Measurements from ENCODE around the gene COL6A2. TPM values are rescaled to one million over a fixed set of nuclear protein-coding genes. Genes with fewer than 3 reads are reported as not detected.
A peak's percentile ranks its signal among the peaks of the same experiment; 100 is the strongest.

COL6A2 gene
- total and polyA plus RNA-seq, 2 experiments from 2014 or later: 650 to 1,939 TPM

- no peaks in the 10 kb centered on the region for H3K9me3 ChIP-seq (ENCODE audit: low read depth)
- TF ChIP-seq EZH2phosphoT487 (IDR thresholded peaks at IDR 0.05; ENCODE audit: insufficient read depth, low read depth): no peak
- no peak for TF ChIP-seq EZH2 (IDR thresholded peaks at IDR 0.05; ENCODE audit: insufficient read depth, poor library complexity, severe bottlenecking)
- peak overlapping the region; percentile 86 for H3K27ac ChIP-seq
- 41 to 52% methylated on average over 10 of the region's 10 CpGs for WGBS, 2 experiments (ENCODE audit: low coverage in 1 of 2, low lambda C conversion rate in 2 of 2, missing lambda C conversion rate in 2 of 2)
- no peaks in the 10 kb centered on the region for H3K79me2 ChIP-seq (ENCODE audit: insufficient read depth)
- in situ Hi-C loops (cut with MboI): no loop called here
- H3K9me2 ChIP-seq (ENCODE audit: insufficient read depth): no peaks in the 10 kb centered on the region
- no peaks in the 10 kb centered on the region for H3K27me3 ChIP-seq (replicated peaks; ENCODE audit: insufficient read depth)
- DNase-seq: peak; percentile 43
- H4K20me1 ChIP-seq (ENCODE audit: insufficient read depth): no peaks in the 10 kb centered on the region
- H3K4me1 ChIP-seq (ENCODE audit: insufficient read depth): peaks cover 32% of the 10 kb centered on the region
- peak overlapping the region; percentile 61 for H3K4me2 ChIP-seq (ENCODE audit: unreplicated experiment)
- no peaks in the 10 kb centered on the region for H3K36me3 ChIP-seq (ENCODE audit: low read depth)
- H3F3A ChIP-seq (ENCODE audit: insufficient read depth): peaks cover 33% of the 10 kb centered on the region
- H2AFZ ChIP-seq: no peak overlapping the region
- H3K4me3 ChIP-seq: peak overlapping the region; percentile 24
- H3K9ac ChIP-seq: peak overlapping the region; percentile 72
These were observed 43.9 kb upstream of the COL6A2 start for GRCh38 chr21:46054031-46054430.

GRCh38 chr21:46054451-46054881, 43.4 kb upstream of the COL6A2 start:
- no peak for TF ChIP-seq EZH2phosphoT487 (IDR thresholded peaks at IDR 0.05; ENCODE audit: insufficient read depth, low read depth)
- TF ChIP-seq EZH2 (IDR thresholded peaks at IDR 0.05; ENCODE audit: insufficient read depth, poor library complexity, severe bottlenecking): no peak
- Histone ChIP-seq H3K27ac (peak overlapping the region; percentile 86), H3K4me1 (ENCODE audit: insufficient read depth) (peaks cover 31% of the 10 kb centered on the region), H3K27me3 (replicated peaks; ENCODE audit: insufficient read depth) (no peaks in the 10 kb centered on the region), H3K9me3 (ENCODE audit: low read depth) (no peaks in the 10 kb centered on the region), H3K9ac (peak overlapping the region; percentile 72), H3F3A (ENCODE audit: insufficient read depth) (peaks cover 33% of the 10 kb centered on the region), H3K4me2 (ENCODE audit: unreplicated experiment) (peak overlapping the region; percentile 61), H3K36me3 (ENCODE audit: low read depth) (no peaks in the 10 kb centered on the region), H3K9me2 (ENCODE audit: insufficient read depth) (no peaks in the 10 kb centered on the region), H2AFZ (no peak overlapping the region), H3K4me3 (no peak overlapping the region), H3K79me2 (ENCODE audit: insufficient read depth) (no peaks in the 10 kb centered on the region), H4K20me1 (ENCODE audit: insufficient read depth) (no peaks in the 10 kb centered on the region)
- in situ Hi-C loops (cut with MboI): no loop called here
- 20 to 26% methylated on average over 8 to 12 of the region's 12 CpGs for WGBS, 2 experiments (ENCODE audit: low coverage in 1 of 2, low lambda C conversion rate in 2 of 2, missing lambda C conversion rate in 2 of 2)
- peak; percentile 72 for DNase-seq

- Histone ChIP-seq H3K9ac (peak overlapping the region; percentile 80), H2AFZ (peak overlapping the region; percentile 28; the same call in 1 of the 2 replicates), H3K27me3 (replicated peaks; ENCODE audit: insufficient read depth) (no peaks in the 10 kb centered on the region), H3K79me2 (ENCODE audit: insufficient read depth) (no peaks in the 10 kb centered on the region), H3K4me1 (ENCODE audit: insufficient read depth) (peaks cover 31% of the 10 kb centered on the region), H3K36me3 (ENCODE audit: low read depth) (no peaks in the 10 kb centered on the region), H3K9me2 (ENCODE audit: insufficient read depth) (no peaks in the 10 kb centered on the region), H3F3A (ENCODE audit: insufficient read depth) (peaks cover 38% of the 10 kb centered on the region), H3K9me3 (ENCODE audit: low read depth) (no peaks in the 10 kb centered on the region), H4K20me1 (ENCODE audit: insufficient read depth) (no peaks in the 10 kb centered on the region), H3K4me2 (ENCODE audit: unreplicated experiment) (peak overlapping the region; percentile 46), H3K4me3 (peak overlapping the region; percentile 32; the same call in 1 of the 2 replicates), H3K27ac (peak overlapping the region; percentile 84)
- in situ Hi-C loops (cut with MboI): no loop called here
- DNase-seq: peak; percentile 50
- TF ChIP-seq EZH2phosphoT487 (IDR thresholded peaks at IDR 0.05; ENCODE audit: insufficient read depth, low read depth) (no peak), EZH2 (IDR thresholded peaks at IDR 0.05; ENCODE audit: insufficient read depth, poor library complexity, severe bottlenecking) (no peak)
- WGBS, 2 experiments (ENCODE audit: low coverage in 1 of 2, low lambda C conversion rate in 2 of 2, missing lambda C conversion rate in 2 of 2): 50 to 52% methylated on average over 22 to 23 of the region's 23 CpGs
These were observed 42.0 kb upstream of the COL6A2 start for GRCh38 chr21:46055863-46056281.

GRCh38 chr21:46056450-46056903, 41.4 kb upstream of the COL6A2 start:
- peak; percentile 93 for DNase-seq
- Histone ChIP-seq H3K36me3 (ENCODE audit: low read depth) (no peaks in the 10 kb centered on the region), H3K27ac (peak overlapping the region; percentile 84), H3K79me2 (ENCODE audit: insufficient read depth) (no peaks in the 10 kb centered on the region), H3K4me2 (ENCODE audit: unreplicated experiment) (peak overlapping the region; percentile 46), H2AFZ (peak overlapping the region; percentile 28), H3K27me3 (replicated peaks; ENCODE audit: insufficient read depth) (no peaks in the 10 kb centered on the region), H3K4me1 (ENCODE audit: insufficient read depth) (peaks cover 37% of the 10 kb centered on the region), H3F3A (ENCODE audit: insufficient read depth) (peaks cover 43% of the 10 kb centered on the region), H3K9me2 (ENCODE audit: insufficient read depth) (no peaks in the 10 kb centered on the region), H4K20me1 (ENCODE audit: insufficient read depth) (no peaks in the 10 kb centered on the region), H3K4me3 (peak overlapping the region; percentile 32; the same call in 1 of the 2 replicates), H3K9ac (peak overlapping the region; percentile 80), H3K9me3 (ENCODE audit: low read depth) (no peaks in the 10 kb centered on the region)
- in situ Hi-C loops (cut with MboI): no loop called here
- 5 to 7% methylated on average over 25 to 26 of the region's 26 CpGs for WGBS, 2 experiments (ENCODE audit: low coverage in 1 of 2, low lambda C conversion rate in 2 of 2, missing lambda C conversion rate in 2 of 2)
- TF ChIP-seq EZH2 (IDR thresholded peaks at IDR 0.05; ENCODE audit: insufficient read depth, poor library complexity, severe bottlenecking): no peak
- no peak for TF ChIP-seq EZH2phosphoT487 (IDR thresholded peaks at IDR 0.05; ENCODE audit: insufficient read depth, low read depth)

All from GM23248 (cell line).